ENCODE results near the gene EEF1AKMT2.
A peak's percentile ranks its signal among the peaks of the same experiment; 100 is the strongest.

Gene EEF1AKMT2

DNA sequence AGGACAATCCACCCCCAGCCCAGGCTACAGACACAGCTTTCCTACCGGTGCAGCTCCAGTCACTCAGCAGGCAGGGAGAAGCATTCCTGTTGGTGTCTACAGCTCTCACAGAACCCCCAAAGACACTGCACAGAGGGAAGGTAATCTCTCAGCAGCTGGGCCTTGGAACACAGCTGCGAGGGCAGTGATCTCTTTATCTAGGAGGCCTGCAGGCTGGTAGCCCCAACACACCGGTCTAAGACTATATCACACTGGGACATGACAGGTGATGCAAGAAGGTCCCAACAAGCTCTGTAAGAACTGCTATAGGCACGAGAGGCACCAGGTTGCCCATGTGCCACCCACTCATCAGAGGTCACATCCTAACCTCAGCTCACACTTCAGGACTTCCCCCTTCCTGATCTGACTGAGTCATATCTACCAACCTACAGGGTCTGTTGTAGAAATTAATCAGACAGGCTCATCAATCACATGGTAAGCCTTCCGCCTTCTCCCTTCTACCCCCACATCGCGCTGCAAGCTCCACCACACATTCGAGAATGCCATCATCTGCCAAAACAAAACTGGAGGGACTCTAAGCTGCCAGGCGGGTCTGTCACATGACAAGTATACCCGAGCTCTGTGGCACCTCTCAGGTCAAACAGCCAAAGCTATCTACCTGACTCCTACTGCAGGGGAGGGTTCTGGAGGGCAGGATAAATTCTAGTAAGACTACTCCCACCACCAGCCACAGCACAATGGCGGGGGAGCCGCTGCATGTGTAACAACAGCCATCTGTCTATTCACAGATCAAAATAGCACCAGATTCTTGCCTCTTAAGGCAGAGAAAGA, 73.6 kb downstream of the EEF1AKMT2 start:
- DNase-seq: peak; percentile 75 to 78 (median 78)
- Mint-ChIP-seq H3K4me3 (peak overlapping the region; percentile 31 to 75), H3K27ac (peak overlapping the region; percentile 95 to 96), H3K36me3 (ENCODE audit: insufficient read depth) (peaks cover 46% of the 10 kb centered on the region), H3K9me3 (no peaks in the 10 kb centered on the region), H3K27me3 (no peaks in the 10 kb centered on the region), H3K4me1 (ENCODE audit: low read depth in 2 of 2) (peaks cover 84 to 94% of the 10 kb centered on the region in 2 donors)
- ATAC-seq (replicated peaks): peak; percentile 77

DNA sequence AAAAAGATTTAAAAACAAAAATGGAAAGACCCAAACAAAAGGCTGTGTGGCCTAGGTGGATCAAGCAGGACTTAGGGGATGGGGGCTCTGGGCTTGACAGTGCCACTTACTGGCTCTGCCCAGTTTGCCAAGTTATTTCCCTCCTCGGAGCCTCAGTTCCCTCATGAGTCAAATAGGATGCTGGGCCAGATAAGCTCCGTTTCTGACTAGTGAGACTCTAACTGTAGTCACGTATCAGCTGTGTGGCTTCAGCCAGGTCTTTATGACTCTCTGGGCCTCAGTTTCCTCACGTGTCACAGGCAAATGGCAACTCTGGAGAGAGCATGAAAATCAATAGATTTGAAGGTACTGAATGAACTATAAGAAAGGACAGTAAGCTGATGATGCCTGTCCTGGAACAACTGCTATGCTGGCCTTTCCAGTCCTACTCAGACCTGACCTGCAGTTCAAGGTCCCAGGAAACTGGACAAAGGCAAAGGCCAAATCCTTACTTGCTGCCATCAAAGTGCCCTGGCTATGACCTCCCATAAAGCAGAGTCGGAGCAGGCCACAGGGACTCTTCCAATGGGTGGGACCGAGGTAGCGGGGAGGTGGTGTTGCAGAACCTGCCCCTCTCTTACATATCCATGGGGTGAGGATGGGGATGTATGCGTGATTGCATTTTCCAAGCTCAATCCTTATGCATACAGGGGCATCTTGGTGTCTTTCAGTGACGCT, 74.5 kb downstream of the EEF1AKMT2 start:
- ATAC-seq (replicated peaks) (no peak), DNase-seq (no peak)
- Mint-ChIP-seq H3K36me3 (ENCODE audit: insufficient read depth) (peaks cover 44% of the 10 kb centered on the region), H3K27me3 (no peaks in the 10 kb centered on the region), H3K9me3 (no peaks in the 10 kb centered on the region), H3K27ac (peak overlapping the region; percentile 95 to 96), H3K4me1 (ENCODE audit: low read depth in 2 of 2) (peaks cover 85 to 92% of the 10 kb centered on the region in 2 donors), H3K4me3 (peak overlapping the region; percentile 31 to 75)

DNA sequence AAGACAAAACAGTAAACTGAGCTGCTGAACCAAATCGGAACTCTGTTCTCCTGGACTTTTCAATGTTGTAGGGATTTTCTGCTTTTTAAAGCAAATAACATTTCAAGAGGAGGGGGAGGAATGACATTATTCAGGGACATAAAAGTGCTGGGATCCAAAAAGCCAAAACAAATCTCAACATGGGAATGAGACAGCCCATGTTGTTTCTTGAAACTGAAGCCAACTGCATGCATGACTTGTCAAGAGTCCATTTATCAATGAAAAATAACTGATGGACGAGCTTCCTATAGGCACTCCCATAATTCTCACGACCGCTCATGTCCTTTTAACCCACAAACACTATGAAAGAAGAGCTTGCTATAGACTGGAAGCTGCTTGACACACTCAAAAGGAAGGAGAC, 75.3 kb downstream of the EEF1AKMT2 start:
- Mint-ChIP-seq H3K27ac (peak overlapping the region; percentile 95 to 96), H3K4me3 (peak overlapping the region; percentile 75 to 77), H3K36me3 (ENCODE audit: insufficient read depth) (peaks cover 46% of the 10 kb centered on the region), H3K4me1 (ENCODE audit: low read depth in 2 of 2) (peaks cover 78 to 90% of the 10 kb centered on the region in 2 donors), H3K9me3 (no peaks in the 10 kb centered on the region), H3K27me3 (no peaks in the 10 kb centered on the region)
- ATAC-seq (replicated peaks) (no peak), DNase-seq (no peak)

DNA sequence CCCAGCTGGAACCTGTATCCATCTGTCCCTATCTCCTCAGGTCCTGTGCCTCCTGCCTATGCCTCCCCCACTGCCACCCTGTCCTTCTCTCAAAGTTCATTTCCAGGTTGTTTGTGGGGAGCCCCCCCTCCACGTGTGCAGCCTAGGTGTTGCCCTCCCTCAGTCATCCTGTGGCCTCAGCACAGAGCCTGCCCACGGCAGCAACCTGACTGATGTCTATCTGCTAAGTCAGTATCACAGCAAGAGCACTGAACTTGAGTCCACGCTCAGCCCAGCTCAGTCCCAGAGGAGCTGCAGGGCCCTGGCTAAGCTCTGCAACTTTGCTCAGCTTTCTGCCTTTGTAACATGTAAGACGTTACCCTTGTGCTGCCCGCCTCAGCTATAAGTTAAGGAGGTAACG, 76.2 kb downstream of the EEF1AKMT2 start:
- H3K4me1 Mint-ChIP-seq (ENCODE audit: low read depth in 2 of 2): peaks cover 81 to 91% of the 10 kb centered on the region in 2 donors
- H3K27me3 Mint-ChIP-seq: no peaks in the 10 kb centered on the region
- DNase-seq (no peak), ATAC-seq (replicated peaks) (peak; percentile 9)
- peak overlapping the region; percentile 95 to 96 for H3K27ac Mint-ChIP-seq
- peaks cover 50% of the 10 kb centered on the region for H3K36me3 Mint-ChIP-seq (ENCODE audit: insufficient read depth)
- peak overlapping the region; percentile 75 to 77 for H3K4me3 Mint-ChIP-seq
- no peaks in the 10 kb centered on the region for H3K9me3 Mint-ChIP-seq

DNA sequence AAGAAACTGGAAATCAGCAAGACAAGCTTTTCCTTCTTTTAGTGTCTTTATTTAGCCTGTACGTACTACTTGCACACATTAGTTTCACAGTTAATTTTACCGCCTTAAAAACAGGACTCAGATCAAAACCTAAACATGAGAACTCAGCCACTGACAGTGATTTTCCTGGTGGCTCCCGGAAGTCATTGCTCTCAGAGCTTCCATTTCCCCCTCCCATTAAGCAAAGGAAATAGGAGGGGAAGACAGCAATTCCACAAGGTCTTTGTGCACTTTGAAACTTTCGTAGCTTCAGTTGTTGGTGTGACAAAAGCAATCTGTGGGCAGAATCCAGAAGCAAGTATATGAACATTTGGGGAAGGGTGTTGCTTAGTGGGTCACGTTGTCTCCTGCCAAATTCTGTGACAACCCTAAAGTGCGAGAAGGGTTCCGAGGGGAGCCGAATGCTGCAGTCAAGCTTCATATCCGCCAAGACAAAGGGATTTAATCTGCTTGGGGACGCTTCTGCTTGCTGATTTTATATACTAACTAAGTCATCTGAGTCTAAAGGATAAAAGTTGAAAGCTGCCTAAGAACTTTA, 77.9 kb downstream of the EEF1AKMT2 start:
- Mint-ChIP-seq H3K4me1 (ENCODE audit: low read depth in 2 of 2) (peaks cover 85 to 92% of the 10 kb centered on the region in 2 donors), H3K9me3 (no peaks in the 10 kb centered on the region), H3K27me3 (no peaks in the 10 kb centered on the region), H3K4me3 (peak overlapping the region; percentile 17 to 56), H3K27ac (peak overlapping the region; percentile 95 to 96), H3K36me3 (ENCODE audit: insufficient read depth) (peaks cover 37% of the 10 kb centered on the region)
- ATAC-seq (replicated peaks) (no peak), DNase-seq (no peak)

DNA sequence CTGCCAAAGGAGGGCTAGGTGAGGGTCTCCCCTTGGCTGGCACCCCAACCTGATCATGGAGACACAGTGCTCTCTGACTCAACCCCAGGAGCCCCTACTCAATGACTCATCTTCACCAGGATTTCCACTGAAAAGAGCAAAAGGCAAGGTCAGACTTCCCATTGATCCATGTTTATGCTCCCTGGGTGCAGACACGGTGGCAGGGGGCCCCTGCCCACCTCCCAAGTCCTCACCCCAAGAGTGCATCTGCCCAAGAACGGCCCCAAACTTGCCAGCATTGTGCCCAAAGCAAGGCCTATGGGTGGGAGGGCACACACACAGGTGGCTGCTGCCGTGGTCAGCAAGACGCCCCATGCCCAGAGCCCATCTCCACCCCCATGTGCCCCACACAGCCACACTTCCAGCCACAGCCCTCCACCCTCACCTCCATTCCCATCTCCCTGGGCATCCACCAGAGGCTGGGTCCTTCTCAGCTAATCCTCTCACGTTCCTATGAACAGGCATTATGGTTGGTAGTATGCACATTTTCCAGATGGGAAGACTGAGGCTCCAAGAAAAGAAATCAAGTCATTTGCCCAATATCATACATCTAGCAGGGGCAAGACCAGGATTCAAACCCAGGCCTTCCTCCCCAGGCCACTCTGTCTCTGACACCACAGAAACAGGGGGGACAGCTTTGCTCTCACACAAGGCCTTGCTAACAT, 78.8 kb downstream of the EEF1AKMT2 start:
- Mint-ChIP-seq H3K36me3 (ENCODE audit: insufficient read depth) (peaks cover 28% of the 10 kb centered on the region), H3K4me1 (ENCODE audit: low read depth in 2 of 2) (peaks cover 86 to 91% of the 10 kb centered on the region in 2 donors), H3K27me3 (no peaks in the 10 kb centered on the region), H3K9me3 (no peaks in the 10 kb centered on the region), H3K4me3 (peak overlapping the region; percentile 2 to 56), H3K27ac (peak overlapping the region; percentile 95 to 96)
- no peak for ATAC-seq (replicated peaks)
- no peak for DNase-seq

DNA sequence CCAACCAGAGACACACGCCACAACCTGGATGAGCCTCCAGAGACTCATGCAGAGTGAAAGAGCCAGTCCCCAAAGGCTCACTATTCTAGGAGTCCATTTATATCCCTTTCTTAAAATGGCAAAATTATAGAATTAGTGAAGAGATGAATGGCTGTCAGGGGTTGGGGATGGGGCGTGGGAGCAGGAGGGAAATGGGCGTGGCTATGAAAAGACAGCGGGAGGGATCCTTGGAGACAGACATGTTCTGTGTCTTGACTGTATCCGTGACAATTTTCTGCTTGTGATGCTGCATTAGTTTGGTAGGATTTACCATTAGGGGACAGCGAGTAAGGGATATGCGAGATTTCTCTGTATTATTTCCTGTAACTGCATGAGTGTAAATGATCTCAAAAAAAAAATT, 80.5 kb downstream of the EEF1AKMT2 start:
- Mint-ChIP-seq H3K4me1 (ENCODE audit: low read depth in 2 of 2) (peaks cover 85 to 88% of the 10 kb centered on the region in 2 donors), H3K27me3 (no peaks in the 10 kb centered on the region)

DNA sequence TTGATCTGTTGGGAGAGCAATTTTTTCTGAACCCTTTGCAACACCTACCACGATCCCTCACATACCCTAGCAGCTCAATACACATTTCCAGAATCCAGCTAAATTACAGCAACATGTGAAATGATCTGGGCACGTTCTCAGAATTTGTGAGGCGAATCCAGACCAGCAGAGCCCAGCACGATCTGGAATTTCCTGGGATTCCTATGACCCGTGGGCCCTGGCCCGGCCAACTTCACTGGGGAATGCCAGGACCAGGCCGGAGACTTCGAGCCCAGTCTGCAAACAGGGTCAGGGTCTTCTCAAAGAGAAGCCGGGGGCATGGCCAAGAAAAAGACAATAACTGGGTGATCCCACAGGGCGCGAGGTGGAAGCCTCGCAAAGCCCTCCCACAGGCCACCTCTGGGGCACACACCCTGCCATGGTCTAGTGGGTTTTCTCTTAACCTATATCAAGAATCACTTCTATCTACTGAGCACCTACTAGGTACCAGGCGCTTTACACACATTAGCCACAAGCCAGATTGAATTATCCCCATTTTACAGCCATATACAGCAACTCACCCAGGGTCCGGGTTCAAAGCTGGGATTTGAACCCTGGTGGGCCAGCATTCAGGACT, 81.3 kb downstream of the EEF1AKMT2 start:
- Mint-ChIP-seq H3K4me1 (ENCODE audit: low read depth in 2 of 2) (peaks cover 84 to 88% of the 10 kb centered on the region in 2 donors), H3K27ac (peak overlapping the region; percentile 95 to 96), H3K4me3 (peak overlapping the region; percentile 71 to 78), H3K36me3 (ENCODE audit: insufficient read depth) (peaks cover 32% of the 10 kb centered on the region), H3K27me3 (no peaks in the 10 kb centered on the region), H3K9me3 (no peaks in the 10 kb centered on the region)
- ATAC-seq (replicated peaks) (no peak), DNase-seq (no peak)

More for the DNA sequence above, 80.5 kb downstream of the EEF1AKMT2 start:
- Mint-ChIP-seq H3K4me3 (peak overlapping the region; percentile 56 to 71), H3K27ac (peak overlapping the region; percentile 95 to 96), H3K36me3 (ENCODE audit: insufficient read depth) (peaks cover 28% of the 10 kb centered on the region), H3K9me3 (no peaks in the 10 kb centered on the region)
- DNase-seq: no peak
- ATAC-seq (replicated peaks): no peak

DNA sequence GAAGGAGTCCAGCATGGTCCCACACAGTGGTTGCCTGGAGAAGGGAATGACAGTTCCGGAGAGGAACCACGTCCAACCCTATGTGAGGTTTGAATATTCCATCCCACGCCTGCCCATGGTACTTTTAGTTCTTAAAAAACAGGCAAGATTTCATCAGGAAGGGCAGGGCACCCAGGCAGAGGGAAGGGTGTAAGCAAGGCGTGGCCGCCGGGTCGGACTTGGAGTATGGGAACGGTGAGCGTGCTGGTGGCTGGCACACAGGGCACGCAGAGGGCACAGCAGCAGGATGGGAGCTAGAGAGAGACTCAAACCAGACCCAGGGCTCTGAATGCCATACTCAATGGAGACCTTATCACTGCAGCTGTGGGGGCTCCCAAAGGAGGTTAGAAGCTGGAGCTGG, 81.8 kb downstream of the EEF1AKMT2 start:
- Mint-ChIP-seq H3K36me3 (ENCODE audit: insufficient read depth) (peaks cover 33% of the 10 kb centered on the region), H3K27ac (peak overlapping the region; percentile 95 to 96), H3K4me1 (ENCODE audit: low read depth in 2 of 2) (peaks cover 83 to 88% of the 10 kb centered on the region in 2 donors), H3K27me3 (no peaks in the 10 kb centered on the region), H3K4me3 (peak overlapping the region; percentile 71 to 78), H3K9me3 (no peaks in the 10 kb centered on the region)
- ATAC-seq (replicated peaks) (no peak), DNase-seq (no peak)

DNA sequence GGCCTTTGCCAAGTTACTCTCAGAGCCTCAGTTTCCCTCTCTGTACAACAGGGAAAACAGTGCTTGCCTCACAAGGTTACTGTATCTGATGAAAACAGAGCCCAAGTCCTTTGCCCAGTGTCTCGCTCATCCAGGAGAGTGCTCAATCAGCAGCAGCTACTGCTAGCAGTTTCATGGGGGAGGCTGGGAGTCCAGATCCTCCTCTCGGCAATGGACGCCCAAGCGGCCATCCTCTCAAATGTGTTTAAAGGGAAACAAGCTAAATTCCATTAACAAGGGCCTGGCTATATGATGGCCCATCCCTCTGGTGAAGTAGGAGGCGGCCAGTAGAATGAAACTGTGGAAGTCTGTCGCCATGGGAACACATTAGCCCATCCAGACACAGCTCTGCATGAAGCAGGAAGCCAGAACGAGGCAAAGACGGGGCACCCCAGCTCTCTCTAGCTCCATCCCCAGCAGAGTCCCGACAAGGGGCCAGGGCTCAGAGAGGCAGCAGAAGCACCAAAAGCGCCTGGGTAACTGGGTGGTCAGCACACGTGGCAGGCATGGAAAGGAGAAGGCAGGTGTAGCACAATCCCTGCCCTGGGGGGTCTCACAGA, 82.7 kb downstream of the EEF1AKMT2 start:
- DNase-seq (no peak), ATAC-seq (replicated peaks) (peak; percentile 53)
- Mint-ChIP-seq H3K27me3 (no peaks in the 10 kb centered on the region), H3K9me3 (no peaks in the 10 kb centered on the region), H3K36me3 (ENCODE audit: insufficient read depth) (peaks cover 37% of the 10 kb centered on the region), H3K4me3 (peak overlapping the region; percentile 71 to 78), H3K27ac (peak overlapping the region; percentile 95 to 96), H3K4me1 (ENCODE audit: low read depth in 2 of 2) (peaks cover 87 to 90% of the 10 kb centered on the region in 2 donors)

DNA sequence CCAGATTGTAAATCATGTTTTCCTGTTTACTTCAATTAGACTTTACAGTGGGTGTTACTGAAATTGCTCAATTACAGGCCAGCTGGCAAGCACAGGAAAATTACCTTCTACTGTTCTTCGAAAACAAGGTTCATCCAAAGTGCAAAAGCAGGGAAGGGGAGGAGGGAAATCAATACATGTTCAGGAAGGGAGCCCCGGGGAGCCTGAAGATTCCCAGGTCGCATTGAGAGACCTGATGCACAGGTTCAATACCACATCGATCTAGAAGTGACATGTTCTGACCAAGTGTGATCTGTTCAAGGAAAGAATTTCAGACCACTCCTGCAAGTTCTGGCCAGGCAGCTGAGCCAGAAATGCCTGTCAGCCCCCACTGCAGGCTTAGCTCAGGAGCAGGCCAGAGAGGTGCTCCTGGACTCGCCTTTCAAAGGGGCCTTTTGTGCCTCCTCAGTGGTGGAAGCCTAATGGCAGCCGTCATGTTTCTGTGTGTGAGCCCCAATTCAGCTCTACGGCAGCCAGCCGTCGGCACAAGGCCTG, 83.4 kb downstream of the EEF1AKMT2 start:
- Mint-ChIP-seq H3K36me3 (ENCODE audit: insufficient read depth) (peaks cover 43% of the 10 kb centered on the region), H3K9me3 (no peaks in the 10 kb centered on the region), H3K4me1 (ENCODE audit: low read depth in 2 of 2) (peaks cover 86 to 90% of the 10 kb centered on the region in 2 donors), H3K27me3 (no peaks in the 10 kb centered on the region), H3K27ac (peak overlapping the region; percentile 95 to 96), H3K4me3 (peak overlapping the region; percentile 71 to 78)
- ATAC-seq (replicated peaks): peak; percentile 14
- DNase-seq: no peak

Data from effector memory CD8-positive, alpha-beta T cell (primary cell).